Lung (tissue), 12 donors: ENCODE data around the gene SLC7A6OS. TPM values are rescaled to one million over a fixed set of nuclear protein-coding genes. Genes with fewer than 3 reads are reported as not detected.

Experiments
- ATAC-seq: fragments of 200-7000 bp; cut with Tn5 transposase; one replicate; pipeline ENCODE4 v1.9.1; 2020; ENCODE audit warnings: moderate number of reproducible peaks; ENCODE audit not compliant: insufficient read depth, low FRiP score
- DNase-seq, 3 donors: peaks; one replicate each; pipeline ENCODE4 v3.0.0-alpha.2; 2013 to 2017
- H3K27ac ChIP-seq, 2 donors: one replicate each; pipeline ENCODE4 v1.5.1; 2013; ENCODE audit warnings: mild to moderate bottlenecking in 2 of 2, moderate library complexity in 2 of 2, control low read depth in 1 of 2, inconsistent platforms in 1 of 2, low read depth in 1 of 2, low read length in 1 of 2
- H3K27me3 ChIP-seq, 3 donors: one replicate each; pipeline ENCODE4 v1.5.1; 2013; ENCODE audit warnings: low read length in 2 of 3; ENCODE audit not compliant: control insufficient read depth in 3 of 3, insufficient read depth in 3 of 3
- H3K36me3 ChIP-seq, 4 donors: one replicate each; pipeline ENCODE4 v1.5.1; 2013; ENCODE audit warnings: low read length in 4 of 4, mild to moderate bottlenecking in 1 of 4, moderate library complexity in 1 of 4; ENCODE audit not compliant: control insufficient read depth in 4 of 4, insufficient read depth in 4 of 4
- H3K4me1 ChIP-seq, 5 donors: one replicate each; pipeline ENCODE4 v1.5.1; 2013; ENCODE audit warnings: low read length in 5 of 5, mild to moderate bottlenecking in 2 of 5, moderate library complexity in 1 of 5; ENCODE audit not compliant: control insufficient read depth in 5 of 5, insufficient read depth in 5 of 5
- H3K4me3 ChIP-seq: one replicate; pipeline ENCODE4 v1.5.1; 2013; ENCODE audit warnings: mild to moderate bottlenecking, control low read depth, moderate library complexity
- H3K9ac ChIP-seq, 2 donors: one replicate each; pipeline ENCODE4 v1.5.1; 2013; ENCODE audit warnings: low read length in 2 of 2, control low read depth in 1 of 2; ENCODE audit not compliant: insufficient read depth in 1 of 2
- H3K9me3 ChIP-seq, 4 donors: one replicate each; pipeline ENCODE4 v1.5.1; 2013; ENCODE audit warnings: low read length in 3 of 4, mild to moderate bottlenecking in 1 of 4, moderate library complexity in 1 of 4; ENCODE audit not compliant: control insufficient read depth in 4 of 4, insufficient read depth in 3 of 4
- CTCF ChIP-seq: IDR thresholded peaks from 2 replicates; pipeline ENCODE4 v1.5.1; 2012; ENCODE audit warnings: mild to moderate bottlenecking; ENCODE audit errors: control extremely low read depth, extremely low read depth
- WGBS, 2 donors: extraction: QIAGEN DNeasy Blood & Tissue Kit; methylation state at CpG; one replicate each; pipeline ENCODE4 v1.1.7; 2013; 5-methylcytosine and 5-hydroxymethylcytosine counted together
- polyA plus RNA-seq, 2 donors: library from polyadenylated mRNA; stranded (reverse); fragments of 200-250 nt; gene quantifications; one replicate each; pipeline ENCODE4 v1.2.1, GENCODE V29; 2013
- total RNA-seq, 2 donors: library from RNA; depleted of rRNA in 1 of 2; stranded (reverse); fragments of >200 nt in 1 of 2; gene quantifications; one replicate each; pipeline ENCODE4 v1.2.1, GENCODE V29; 2014 to 2021
- donor health status: control.
- donor health status: control.
- donor health status: Bipolar disorder and iron deficiency.
- donor health status: healthy.
- donor health status: DM: yes; HTN: yes; CAD: no.

Gene SLC7A6OS
- total and polyA plus RNA-seq, 4 donors: 6.3 to 18.9 (median 12.0) TPM

DNA sequence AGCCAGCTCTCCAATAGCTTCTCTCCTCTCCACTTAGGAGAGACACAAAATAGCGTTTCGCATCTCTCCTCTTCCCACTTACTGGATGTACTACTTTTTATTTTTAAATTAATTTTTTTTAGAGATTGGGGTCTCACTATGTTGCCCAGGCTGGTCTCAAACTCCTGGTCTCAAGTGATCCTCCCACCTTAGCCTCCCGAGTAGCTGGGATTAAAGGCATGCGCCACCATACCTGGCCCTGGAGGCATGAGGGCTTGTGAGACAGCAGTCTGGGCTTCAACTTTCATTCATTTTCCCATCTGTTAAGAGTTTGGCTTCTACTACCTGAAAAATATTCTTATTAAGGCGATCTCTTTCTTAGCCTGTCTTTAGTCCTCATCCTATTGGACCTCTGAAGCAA lies 18.3 kb downstream of the SLC7A6OS start:
- no peak overlapping the region for H3K4me3 ChIP-seq
- no peak overlapping the region for H3K27ac ChIP-seq
- ATAC-seq (no peak), DNase-seq (no peak)
- peaks cover 0 to 12% (median 0%) of the 10 kb centered on the region in 5 donors for H3K4me1 ChIP-seq
- WGBS, 2 donors: 97 to 98% methylated on average over 5 of the region's 5 CpGs
- H3K27me3 ChIP-seq: no peaks in the 10 kb centered on the region
- no peak for TF ChIP-seq CTCF
- peaks cover 0 to 1% (median 0%) of the 10 kb centered on the region in 4 donors for H3K9me3 ChIP-seq
- no peak overlapping the region for H3K9ac ChIP-seq
- peaks cover 2 to 39% (median 16%) of the 10 kb centered on the region in 4 donors for H3K36me3 ChIP-seq

DNA sequence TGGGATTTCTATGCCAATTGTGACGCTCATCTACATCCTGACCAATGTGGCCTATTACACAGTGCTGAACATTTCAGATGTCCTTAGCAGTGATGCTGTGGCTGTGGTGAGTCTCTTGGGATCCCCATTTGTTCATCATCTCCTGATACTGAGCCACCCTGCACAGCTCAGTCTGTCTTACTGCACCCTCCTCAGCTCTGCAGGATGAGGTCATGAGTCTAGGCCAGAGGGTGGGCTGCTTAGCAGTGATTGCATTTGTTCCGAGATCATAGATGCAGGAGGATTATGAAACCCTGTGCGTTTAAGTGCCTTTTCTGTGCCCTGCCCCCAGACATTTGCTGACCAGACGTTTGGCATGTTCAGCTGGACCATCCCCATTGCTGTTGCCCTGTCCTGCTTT lies 19.5 kb downstream of the SLC7A6OS start:
- ATAC-seq (no peak), DNase-seq (no peak)
- no peak overlapping the region for H3K27ac ChIP-seq
- H3K36me3 ChIP-seq: peaks cover 2 to 31% (median 10%) of the 10 kb centered on the region in 4 donors
- peaks cover 0 to 1% (median 0%) of the 10 kb centered on the region in 4 donors for H3K9me3 ChIP-seq
- H3K9ac ChIP-seq: no peak overlapping the region
- no peak overlapping the region for H3K4me3 ChIP-seq
- H3K4me1 ChIP-seq: peaks cover 0 to 19% (median 0%) of the 10 kb centered on the region in 5 donors
- H3K27me3 ChIP-seq: no peaks in the 10 kb centered on the region
- no peak for TF ChIP-seq CTCF
- 72 to 83% methylated on average over 4 of the region's 4 CpGs for WGBS, 2 donors

GRCh38 chr16:68290450-68290849 lies 20.3 kb downstream of the SLC7A6OS start:
- no peak for TF ChIP-seq CTCF
- H3K9me3 ChIP-seq: peaks cover 0 to 1% (median 0%) of the 10 kb centered on the region in 4 donors
- H3K27ac ChIP-seq: peak overlapping the region; percentile 37 to 42
- no peaks in the 10 kb centered on the region for H3K27me3 ChIP-seq
- DNase-seq (no peak), ATAC-seq (no peak)
- H3K36me3 ChIP-seq: peaks cover 0 to 27% (median 7%) of the 10 kb centered on the region in 4 donors
- H3K9ac ChIP-seq: no peak overlapping the region
- WGBS, 2 donors: 73 to 84% methylated on average over 6 of the region's 6 CpGs
- H3K4me1 ChIP-seq: peaks cover 0 to 20% (median 0%) of the 10 kb centered on the region in 5 donors
- H3K4me3 ChIP-seq: no peak overlapping the region
